GM19438 (cell line): ENCODE results near the gene SNX9.
"Not testable (repeated sequence)": the region's sequence is repeated elsewhere in the genome, so short reads cannot be mapped to it uniquely, and the experiment has no call there.

Source experiments
- ATAC-seq: cut with Tn5 transposase; IDR thresholded peaks from one replicate; pipeline ENCODE4 v1.9.1; 2021; ENCODE audit warnings: low read depth; ENCODE audit not compliant: unreplicated experiment

Gene SNX9

DNA sequence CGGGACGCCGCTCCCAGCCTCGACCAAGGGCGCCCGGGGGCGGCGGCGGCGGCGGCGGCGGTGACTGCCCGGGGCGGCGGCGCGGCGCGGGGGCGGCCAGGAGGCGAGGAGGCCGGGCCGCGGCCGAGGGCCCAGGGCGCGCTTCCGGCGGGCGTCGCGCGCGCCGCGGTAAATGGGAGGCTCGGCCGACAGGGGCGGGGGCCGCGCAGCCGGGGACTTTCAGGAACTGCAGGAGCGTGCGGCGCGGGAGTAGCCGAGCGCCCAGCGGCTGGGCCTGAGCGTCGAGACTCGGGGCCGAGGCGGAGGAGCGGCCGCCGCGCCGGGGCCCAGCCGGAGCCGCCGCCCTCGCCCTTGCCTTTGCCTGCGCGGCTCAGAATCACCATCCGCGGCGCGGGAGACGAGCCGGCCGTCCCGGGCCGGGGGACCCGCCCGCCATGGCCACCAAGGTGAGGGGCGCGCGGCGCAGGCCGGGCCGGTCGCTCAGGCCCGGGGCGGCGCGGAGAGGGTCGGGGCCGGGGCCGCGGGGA, at the start of gene SNX9:
TSS of gene SNX9 (plus strand) at position 246 of the 527 bp plus-strand sequence. CDS start at position 435, 189 bp downstream.
- peak; percentile 58 for ATAC-seq

DNA sequence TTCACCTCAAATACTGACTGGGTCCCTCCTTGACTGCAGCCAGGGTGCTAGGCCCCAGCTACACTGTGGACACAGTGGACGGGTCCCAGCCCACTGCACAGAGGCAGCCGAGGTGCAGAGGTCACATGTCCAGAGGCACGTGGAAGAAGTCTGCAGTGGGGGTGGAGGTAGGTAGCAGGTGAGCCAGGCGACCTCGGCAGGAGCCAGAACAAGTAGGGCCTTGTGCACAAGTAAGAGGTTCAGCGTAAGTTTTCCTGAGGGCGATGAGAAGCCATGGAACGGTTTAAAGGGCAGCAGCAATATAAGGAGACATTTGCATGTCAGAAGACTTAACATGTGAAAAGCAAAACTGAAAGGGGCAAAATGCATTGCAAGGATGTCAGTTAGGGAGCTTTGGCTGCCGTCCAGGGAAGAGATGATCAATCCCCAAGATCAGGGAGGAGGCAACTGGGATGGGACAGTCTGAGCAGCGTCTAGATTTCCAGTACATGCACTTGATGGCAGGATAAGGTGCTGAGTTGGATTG, 49.7 kb upstream of the SNX9 start:
- no peak for ATAC-seq

DNA sequence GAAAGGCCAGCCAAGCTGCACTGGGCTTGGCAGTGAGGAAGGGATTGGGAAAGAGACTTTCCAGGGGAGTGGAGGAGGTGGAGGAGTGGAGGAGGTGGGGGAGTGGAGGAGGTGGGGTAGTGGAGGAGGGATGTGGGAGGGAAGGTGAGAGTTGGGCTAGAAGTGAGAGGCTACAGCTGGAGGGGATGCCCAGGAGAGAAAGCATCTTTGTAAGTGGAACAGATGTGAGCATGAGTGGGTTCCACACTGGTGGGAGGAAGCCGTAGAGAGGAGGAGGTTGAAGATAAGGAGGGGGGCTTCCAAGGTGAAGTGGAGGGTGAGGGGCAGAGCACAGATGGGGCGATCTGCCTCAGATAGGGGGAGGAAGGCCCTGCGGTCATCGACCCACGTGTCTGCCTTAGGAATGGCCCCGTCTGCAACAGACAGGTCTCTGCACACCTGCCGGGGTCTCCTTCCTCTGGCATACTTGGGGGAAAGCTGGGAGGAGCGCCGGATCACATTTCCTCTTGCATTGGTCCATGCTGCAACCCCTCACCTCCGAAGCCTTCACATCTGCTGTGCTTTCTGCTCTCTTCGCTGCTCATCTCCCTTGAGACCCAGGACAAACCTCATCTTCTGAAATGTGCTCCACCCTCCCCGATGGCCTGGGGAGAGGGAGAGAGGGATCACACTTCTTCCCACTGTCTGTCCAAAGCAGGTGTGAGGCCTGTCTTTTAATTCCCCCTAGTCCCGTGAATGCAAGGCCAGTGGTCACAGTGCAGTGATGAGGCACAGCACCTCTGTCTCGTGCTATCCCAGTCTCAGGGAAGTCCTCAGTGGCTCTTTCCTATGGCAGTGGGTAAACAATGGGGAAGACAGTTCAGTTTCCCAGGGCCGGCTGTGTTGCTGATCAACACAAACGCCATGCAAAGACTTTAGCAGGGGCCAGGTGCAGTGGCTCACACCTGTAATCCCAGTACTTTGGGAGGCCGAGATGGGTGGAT, 48.6 kb upstream of the SNX9 start:
- no peak for ATAC-seq

DNA sequence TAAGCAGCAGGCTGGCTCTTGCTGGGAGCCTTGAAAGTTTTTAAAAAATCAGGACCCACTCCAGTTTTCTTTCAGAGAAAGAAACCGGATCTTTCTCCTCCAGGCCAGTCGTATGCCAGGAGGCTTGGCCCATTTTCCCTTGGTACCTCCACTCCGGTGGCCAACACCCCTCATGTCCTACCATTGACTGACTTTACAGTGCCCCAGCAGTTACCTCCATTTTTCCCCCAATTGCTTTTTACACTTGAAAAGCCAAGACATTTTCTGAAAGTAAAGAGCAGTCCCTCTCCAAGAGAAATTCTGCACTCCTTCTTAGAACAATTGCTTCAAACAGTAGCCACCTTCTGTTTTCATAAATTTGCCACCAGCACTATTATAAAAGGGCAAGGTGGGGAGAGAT, 47.7 kb upstream of the SNX9 start:
- ATAC-seq, result no peak

DNA sequence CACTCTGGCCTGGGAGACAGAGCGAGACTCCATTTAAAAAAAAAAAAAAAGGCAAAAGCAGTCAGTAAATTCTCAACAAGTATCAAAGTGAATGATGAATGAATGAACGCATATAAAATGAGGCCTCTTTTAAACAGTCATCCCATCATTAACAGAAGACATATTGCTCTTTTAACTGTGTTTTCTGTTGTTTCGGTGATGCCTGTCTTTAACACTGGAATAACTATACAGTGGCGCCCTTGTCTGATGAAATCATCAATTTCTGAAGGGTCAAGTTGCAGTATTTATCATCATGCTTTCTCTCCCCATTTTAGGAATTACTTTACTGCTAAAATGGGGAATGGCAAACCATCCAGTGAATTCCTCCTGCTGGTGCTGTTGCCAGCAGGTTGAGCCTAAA, 45.7 kb upstream of the SNX9 start:
- no peak for ATAC-seq

DNA sequence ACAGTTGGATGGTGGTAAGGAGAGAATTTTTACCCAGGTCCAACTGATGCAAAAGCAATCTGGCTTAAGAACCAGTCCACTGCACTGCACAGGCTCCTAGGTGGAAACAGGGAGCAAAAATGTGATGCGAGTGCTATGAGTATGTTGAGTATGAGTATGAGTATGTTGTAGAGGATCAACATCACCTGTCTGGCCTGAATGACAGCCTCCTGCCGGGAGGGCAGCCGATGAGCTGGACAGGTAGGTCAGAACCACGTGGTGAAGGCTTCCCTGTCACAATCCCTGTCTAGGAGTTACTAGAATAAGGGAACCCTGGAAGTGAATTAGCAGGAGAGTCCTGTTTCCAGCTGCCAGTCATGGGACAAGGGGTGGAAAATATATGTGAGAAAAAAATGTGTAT, 44.3 kb upstream of the SNX9 start:
- ATAC-seq, result no peak

DNA sequence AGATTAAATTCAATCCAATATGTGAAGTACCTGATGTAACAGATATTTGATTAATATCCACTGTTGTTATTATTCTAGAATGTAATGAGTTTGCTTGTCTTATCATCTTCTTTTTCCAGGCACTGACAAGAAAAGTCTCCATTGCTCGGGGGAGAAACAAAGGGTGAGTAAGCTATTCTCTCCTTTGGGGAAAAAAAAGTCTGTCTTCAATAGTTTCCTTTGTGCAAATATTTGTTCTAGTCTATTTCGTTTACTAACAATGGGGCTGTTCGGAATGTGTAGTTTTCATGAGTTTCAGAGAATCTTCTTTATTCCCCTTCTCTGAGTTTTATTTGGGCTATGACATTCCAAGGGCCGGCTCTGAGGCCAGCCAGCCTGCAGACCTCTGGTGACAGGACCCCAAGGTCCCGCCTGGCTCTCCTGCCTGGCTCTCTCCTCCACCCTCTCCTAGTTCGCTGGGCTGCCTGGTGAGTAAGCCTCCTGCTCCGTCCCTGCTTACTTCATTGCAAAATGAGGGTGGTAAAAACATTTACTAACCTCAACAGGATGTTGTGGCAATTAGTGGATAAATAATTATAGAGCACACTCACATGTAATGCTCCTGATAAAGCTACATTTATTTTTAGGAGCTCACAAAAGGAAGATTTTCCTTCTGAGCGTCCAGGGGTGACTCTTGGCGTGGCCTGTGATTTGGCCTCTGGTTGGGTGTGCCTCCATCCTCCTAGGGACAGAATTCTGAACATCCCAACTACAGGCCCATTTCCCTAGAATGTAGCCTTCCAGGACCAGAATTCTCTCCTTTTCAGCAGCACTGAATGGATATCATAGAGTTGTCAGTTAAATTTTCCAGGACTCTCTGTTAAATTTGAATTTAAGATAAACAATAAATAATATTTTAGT, 43.1 kb upstream of the SNX9 start:
- ATAC-seq, result no peak

DNA sequence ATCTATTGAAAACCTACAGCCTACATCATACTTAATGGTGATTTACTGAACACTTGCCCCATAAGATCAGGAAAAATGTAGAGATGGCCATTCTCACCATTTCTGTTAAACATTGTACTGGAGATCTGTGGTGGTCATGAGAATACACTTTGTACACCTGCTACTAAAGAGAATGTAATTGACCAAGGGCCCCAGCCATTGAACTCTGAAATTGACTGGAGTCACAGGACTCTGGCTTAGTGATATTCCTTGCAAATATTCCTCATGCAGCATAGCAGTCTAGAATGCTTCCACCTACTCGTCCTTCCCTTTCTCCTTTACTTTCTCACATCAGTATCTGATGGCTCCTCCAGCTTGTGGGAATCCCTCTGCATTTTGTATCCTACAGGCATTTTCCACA, 37.4 kb upstream of the SNX9 start:
- ATAC-seq, result no peak

DNA sequence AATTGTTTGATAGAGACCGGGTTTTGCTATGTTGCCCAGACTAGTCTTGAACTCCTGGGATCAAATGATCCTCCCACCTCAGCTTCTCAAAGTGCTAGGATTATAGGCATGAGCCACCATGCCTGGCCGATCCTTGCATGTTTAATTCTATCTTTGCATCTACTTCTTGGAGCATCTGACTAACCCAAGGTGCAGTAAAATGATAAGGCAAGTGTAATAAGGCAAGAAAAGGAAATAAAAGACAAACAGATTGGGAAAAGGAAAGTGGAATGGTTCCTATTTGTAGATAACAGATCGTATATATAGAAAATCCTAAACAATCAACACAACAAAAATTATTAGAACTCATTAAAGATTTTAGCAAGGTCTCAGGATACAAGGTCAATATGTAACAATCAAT, 36.8 kb upstream of the SNX9 start:
- ATAC-seq, result no peak

DNA sequence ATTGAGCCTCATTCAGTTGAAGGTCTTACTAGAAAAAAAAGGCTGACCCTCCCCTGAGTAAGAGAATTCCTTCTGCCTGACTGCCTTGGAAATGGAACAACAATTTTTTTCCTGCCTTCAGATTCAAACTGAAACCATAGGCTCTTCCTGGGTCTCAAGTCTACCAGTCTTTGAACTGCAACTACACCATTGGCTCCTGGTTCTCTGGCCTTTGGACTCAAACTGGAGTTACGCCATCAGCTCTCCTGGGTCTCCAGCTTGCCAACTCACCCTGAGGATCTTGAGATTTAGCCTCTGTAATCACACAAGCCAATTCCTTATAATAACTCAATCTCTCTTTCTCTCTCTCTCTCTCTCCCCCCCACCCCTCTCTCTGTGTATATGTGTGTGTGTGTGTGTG, 36.0 kb upstream of the SNX9 start:
- ATAC-seq, result no peak

DNA sequence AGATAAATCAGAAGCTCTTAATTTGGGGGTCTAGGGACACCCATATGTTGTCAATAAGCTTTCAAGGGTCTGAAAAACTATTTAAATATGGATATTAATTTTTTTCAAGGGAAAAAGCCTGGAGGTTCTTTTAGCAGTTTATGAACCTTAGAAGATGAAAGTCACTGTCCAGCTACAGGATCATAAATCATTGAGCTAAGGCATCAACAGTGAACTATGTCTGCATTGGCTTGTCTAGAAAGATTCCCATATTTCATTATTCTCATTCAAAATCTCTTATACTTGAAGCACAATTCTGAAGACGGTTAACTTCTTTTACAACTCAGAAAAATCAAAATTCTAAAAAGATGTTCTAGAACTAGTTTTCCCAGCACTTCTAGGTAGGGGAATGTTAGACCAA, 34.9 kb upstream of the SNX9 start:
- ATAC-seq, result no peak

DNA sequence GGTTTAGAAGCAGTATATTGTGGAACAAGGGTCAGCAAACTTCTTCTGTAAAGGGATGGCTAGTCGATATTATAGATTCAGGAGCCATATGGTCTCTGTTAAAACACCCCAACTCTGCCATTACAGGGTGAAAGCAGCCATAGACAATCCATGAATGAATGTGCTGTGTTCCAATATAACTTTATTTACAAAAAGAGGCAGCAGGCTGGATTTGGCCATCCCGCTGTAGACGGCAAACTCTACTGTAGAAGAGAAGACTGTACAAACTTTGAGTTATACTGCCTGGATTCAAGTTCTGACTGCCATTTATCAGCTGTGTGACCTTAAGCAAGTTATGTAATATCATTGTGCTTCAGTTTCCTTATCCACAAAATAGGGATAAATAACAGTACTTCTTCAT, 33.7 kb upstream of the SNX9 start:
- ATAC-seq, result no peak

DNA sequence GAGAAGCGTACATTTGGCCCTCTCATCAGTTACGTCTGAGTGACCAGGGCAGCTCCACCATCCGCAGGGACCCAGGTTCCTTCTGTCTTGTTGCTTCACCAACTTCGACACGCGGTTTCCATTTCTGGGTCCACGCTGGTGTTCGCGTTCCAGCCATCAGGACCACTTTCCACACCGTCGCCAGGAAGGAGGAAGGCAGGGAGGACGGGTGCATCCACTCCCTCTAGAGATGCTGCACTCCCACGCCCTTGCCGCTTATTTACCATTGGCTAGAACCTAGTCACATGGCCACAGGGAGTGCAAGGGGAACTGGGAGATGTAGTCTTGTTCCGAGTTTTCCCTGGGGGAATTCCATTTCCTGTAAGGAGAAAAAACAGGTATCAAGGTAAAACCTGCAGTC, 33.2 kb upstream of the SNX9 start:
- ATAC-seq, result no peak

DNA sequence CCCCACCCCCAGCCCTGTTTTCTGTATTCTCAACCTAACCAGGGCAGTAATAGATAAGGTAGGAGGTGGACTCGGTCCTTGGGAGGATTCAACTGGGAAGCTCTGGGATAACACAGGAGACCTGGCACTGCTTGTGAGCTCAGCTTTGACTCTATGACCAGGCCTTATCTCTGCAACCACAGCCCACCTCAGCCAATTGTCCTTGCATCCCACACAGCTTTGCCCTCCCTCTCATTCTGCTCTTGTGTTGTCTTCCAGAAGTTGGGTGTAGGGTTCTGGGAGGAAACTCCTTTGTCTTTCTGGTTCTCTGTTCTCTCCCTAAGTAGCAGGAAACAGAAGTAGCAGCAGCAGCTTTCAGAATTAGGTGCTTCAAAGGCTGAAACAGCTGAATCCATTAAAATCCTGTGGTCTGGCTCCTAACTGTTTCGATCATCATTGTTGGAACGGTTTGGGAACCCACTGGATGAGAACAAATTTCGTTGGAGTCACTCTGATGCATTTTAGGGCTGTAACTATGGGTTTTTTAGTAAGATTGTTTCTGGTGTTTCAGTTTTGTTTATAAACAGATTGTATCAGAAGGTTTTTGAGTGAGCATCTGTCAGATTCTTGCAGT, 32.4 kb upstream of the SNX9 start:
- ATAC-seq, result no peak

DNA sequence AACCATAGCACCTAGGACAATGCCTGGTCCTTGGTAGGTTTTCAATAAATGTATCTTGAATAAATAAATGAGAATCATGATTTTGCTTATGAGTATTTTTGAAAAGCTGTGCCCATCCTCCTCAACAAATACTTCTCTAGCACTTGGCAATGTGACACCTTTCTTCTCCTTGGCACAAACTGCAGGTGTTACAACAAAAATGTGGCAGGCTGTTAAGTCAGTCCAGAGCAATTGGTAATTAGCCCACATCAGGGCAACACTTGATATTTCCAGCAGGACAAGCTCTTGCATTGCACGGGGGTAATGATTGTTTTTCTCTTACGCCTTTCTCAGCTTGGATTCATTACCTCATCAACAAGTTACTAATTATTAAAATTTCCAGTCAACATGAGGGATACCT, 31.6 kb upstream of the SNX9 start:
- no peak for ATAC-seq

DNA sequence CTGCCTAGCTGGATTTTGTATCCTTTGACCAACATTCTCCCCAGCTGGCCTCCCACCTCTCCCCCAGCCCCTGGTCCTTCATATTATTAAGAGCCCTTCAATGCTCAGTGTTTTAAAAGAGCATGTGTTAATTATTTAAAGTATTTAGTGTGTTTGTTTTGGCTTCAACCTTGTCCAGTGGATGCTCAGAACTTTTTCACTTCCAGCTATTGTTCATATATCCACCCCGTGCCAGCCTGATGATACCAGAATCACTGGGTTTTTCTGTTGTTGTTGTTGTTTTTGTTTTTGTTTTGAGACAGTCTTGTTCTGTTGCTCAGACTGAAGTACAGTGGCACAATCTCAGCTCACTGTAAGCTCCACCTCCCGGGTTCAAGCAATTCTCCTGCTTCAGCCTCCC, 30.4 kb upstream of the SNX9 start:
- ATAC-seq, result no peak

DNA sequence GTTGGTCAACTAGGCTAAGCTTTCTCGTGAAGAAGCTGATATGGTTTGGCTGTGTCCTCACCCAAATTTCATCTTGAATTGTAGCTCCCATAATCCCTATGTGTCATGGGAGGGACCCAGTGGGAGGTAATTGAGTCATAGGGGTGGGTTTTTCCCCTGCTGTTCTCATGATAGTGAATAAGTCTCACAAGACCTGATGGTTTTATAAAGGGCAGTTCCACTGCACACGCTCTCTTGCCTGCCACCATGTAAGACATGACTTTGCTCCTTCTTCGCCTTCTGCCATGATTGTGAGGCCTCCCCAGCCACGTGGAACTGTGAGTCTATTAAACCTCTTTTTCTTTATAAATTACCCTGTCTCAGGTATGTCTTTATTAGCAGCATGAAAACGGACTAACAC, 29.0 kb upstream of the SNX9 start:
- ATAC-seq, result not testable (repeated sequence)

DNA sequence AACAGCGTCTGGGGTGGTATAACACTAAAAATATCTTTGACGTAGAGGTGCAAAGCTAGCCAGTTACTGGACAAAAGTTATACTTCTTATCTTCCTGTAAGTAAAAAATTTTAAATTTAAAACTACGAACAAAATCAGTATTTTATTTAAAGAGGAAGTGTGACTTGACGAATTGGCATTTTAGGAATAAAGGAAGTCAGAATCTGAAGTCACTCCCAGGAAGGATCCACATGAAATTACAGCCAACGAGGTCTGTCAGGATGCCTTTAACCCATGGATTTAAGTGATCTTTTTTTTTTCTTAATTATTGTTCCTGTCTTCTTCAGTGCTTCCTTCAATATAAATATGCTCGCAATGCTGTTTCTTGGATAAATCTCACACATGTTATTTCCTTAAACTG, 27.2 kb upstream of the SNX9 start:
- ATAC-seq, result no peak

DNA sequence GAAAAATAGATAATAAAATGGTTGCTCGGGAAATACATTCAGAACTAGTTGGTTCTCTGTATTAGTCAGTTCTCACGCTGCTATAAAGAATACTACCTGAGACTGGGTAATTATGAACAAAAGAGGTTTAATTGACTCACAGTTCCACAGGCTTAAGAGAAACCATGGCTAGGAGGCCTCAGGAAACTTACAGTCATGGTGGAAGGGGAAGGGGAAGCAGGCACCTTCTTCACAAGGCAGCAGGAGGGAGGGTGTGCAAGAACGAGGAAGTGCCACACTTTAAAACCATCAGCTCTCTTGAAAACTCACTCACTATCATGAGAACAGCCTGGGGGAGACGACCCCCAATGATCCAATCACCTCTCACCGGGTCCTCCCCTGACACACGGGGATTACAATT, 24.2 kb upstream of the SNX9 start:
- no peak for ATAC-seq

DNA sequence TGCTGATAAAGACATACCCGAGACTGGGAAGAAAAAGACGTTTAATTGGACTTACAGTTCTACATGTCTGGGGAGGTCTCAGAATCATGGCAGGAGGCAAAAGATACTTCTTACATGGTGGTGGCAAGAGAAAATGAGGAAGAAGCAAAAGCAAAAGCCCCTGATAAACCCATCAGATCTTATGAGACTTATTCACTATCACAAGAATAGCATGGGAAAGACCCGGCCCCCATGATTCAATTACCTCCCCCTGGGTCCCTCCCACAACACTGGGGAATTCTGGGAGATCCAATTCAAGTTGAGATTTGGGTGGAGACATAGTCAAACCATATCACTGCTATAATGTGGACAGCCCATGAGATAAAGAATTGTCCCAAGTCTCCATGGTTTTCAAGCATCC, 23.5 kb upstream of the SNX9 start:
- ATAC-seq, result not testable (repeated sequence)
